A549 (cell line): Measurements from ENCODE around the gene PLD4. TPM values are rescaled to one million over a fixed set of nuclear protein-coding genes. Genes with fewer than 3 reads are reported as not detected.

Experiments
- ATAC-seq, 2 experiments: fragments of 200-7000 bp in 1 of 2; fragments of >200 bp in 1 of 2; cut with Nextera tagmentation in 1 of 2; cut with Tn5 transposase in 1 of 2; 3 replicates each; pipeline versions ENCODE4 v1.8.0 to v1.9.1; 2018 to 2020; ENCODE audit warnings: mild to moderate bottlenecking in 1 of 2, moderate library complexity in 1 of 2
- CTCF ChIA-PET: fragments of 300-600 bp; sonication (Branson Sonifier 250); formaldehyde crosslinking; extraction: SDS; loops from one replicate; lab custom pipeline; 2021; ENCODE audit warnings: antibody characterized with exemption, inconsistent platforms; lab: Yijun Ruan, JAX
- POLR2A ChIA-PET: fragments of 350-600 bp; formaldehyde crosslinking; extraction: SDS; loops from one replicate; lab custom pipeline; 2021; ENCODE audit warnings: antibody characterized with exemption, inconsistent platforms; lab: Yijun Ruan, JAX
- DNase-seq, 2 experiments: peaks; one replicate each; pipeline versions ENCODE4 v3.0.0 to v3.0.0-alpha.2; 2011 to 2016; ENCODE audit warnings: low read depth in 1 of 2, low spot score in 1 of 2
- FAIRE-seq: peaks from 2 replicates; lab custom pipeline; 2011; peaks lifted over from hg19 to GRCh38; lab: Jason Lieb, UNC
- H3K27ac ChIP-seq, 2 experiments: fragments of >200 bp; sonication (Bioruptor Twin); formaldehyde crosslinking; 3 replicates each; pipeline ENCODE4 v1.5.1; 2016 to 2017
- H3K4me1 ChIP-seq: fragments of >200 bp; sonication (Bioruptor Twin); formaldehyde crosslinking; 3 replicates; pipeline ENCODE4 v1.6.1; 2016
- H3K4me2 ChIP-seq: fragments of >200 bp; sonication (Bioruptor Twin); formaldehyde crosslinking; 3 replicates; pipeline ENCODE4 v1.6.1; 2016
- H3K4me3 ChIP-seq: fragments of >200 bp; sonication (Bioruptor Twin); formaldehyde crosslinking; 3 replicates; pipeline ENCODE4 v1.5.1; 2016
- H3K9me3 ChIP-seq: fragments of >200 bp; sonication (Bioruptor Twin); formaldehyde crosslinking; 3 replicates; pipeline ENCODE4 v1.6.1; 2016
- ATOH8 ChIP-seq: fragments of 250-450 bp; sonication (Bioruptor Pico); IDR thresholded peaks from 2 replicates; pipeline ENCODE4 v1.5.0; 2020; ENCODE audit warnings: low read depth, mild to moderate bottlenecking, moderate library complexity
- CBX8 ChIP-seq: fragments of 200-600 bp; sonication (generic); IDR thresholded peaks from 2 replicates; pipeline ENCODE4 v1.6.1; 2016
- CEBPB ChIP-seq, 2 experiments: fragments of >200 bp in 1 of 2; sonication (Bioruptor Twin) in 1 of 2; formaldehyde crosslinking in 1 of 2; IDR thresholded peaks; 2 replicates each; pipeline ENCODE4 v1.6.1; 2012 to 2016
- E2F6 ChIP-seq: IDR thresholded peaks from 2 replicates; pipeline ENCODE4 v1.6.1; 2012; ENCODE audit warnings: low read depth, borderline replicate concordance
- EP300 ChIP-seq, 2 experiments: fragments of >200 bp; sonication (Bioruptor Twin); formaldehyde crosslinking; IDR thresholded peaks; 2 replicates in 1 of 2; 3 replicates in 1 of 2; pipeline ENCODE4 v1.6.1; 2016 to 2017
- ESRRA ChIP-seq: fragments of 150-350 bp; IDR thresholded peaks from 2 replicates; pipeline ENCODE4 v1.6.1; 2014; ENCODE audit warnings: mild to moderate bottlenecking, low read length, borderline replicate concordance
- GATA3 ChIP-seq: IDR thresholded peaks from 2 replicates; pipeline ENCODE4 v1.6.1; 2012; ENCODE audit warnings: borderline replicate concordance
- HEYL ChIP-seq: fragments of 250-450 bp; sonication (Bioruptor Pico); IDR thresholded peaks from 2 replicates; pipeline ENCODE4 v1.8.0; 2021; ENCODE audit warnings: mild to moderate bottlenecking, moderate library complexity
- HMGXB4 ChIP-seq: fragments of 250-450 bp; sonication (Bioruptor Pico); IDR thresholded peaks from 2 replicates; pipeline ENCODE4 v1.5.0; 2021; ENCODE audit warnings: mild to moderate bottlenecking, moderate library complexity, borderline replicate concordance
- HOXA7 ChIP-seq: fragments of 250-450 bp; sonication (Bioruptor Pico); IDR thresholded peaks from 2 replicates; pipeline ENCODE4 v1.5.0; 2020; ENCODE audit warnings: mild to moderate bottlenecking, moderate library complexity
- HOXB5 ChIP-seq: fragments of 250-450 bp; sonication (Bioruptor Pico); IDR thresholded peaks from 2 replicates; pipeline ENCODE4 v1.5.0; 2020; ENCODE audit warnings: mild to moderate bottlenecking, moderate library complexity
- KDM1A ChIP-seq: fragments of 200-600 bp; sonication (generic); IDR thresholded peaks from 2 replicates; pipeline ENCODE4 v1.6.1; 2016; ENCODE audit warnings: low read depth, mild to moderate bottlenecking
- MAX ChIP-seq: IDR thresholded peaks from 2 replicates; pipeline ENCODE4 v1.6.1; 2012
- MAZ ChIP-seq: fragments of 150-350 bp; IDR thresholded peaks from 2 replicates; pipeline ENCODE4 v1.6.1; 2014; ENCODE audit warnings: antibody characterized with exemption, low read depth, low read length, borderline replicate concordance
- PBX3 ChIP-seq: IDR thresholded peaks from 2 replicates; pipeline ENCODE4 v1.6.1; 2012
- POLR2AphosphoS2 ChIP-seq: conservative IDR thresholded peaks from 2 replicates; pipeline ENCODE4 v1.6.1; 2012; ENCODE audit warnings: low read length, improper control_type of control experiment, inconsistent platforms
- RNF2 ChIP-seq: fragments of 200-600 bp; sonication (generic); IDR thresholded peaks from 2 replicates; pipeline ENCODE4 v1.6.1; 2016; ENCODE audit warnings: low read depth, mild to moderate bottlenecking, antibody characterized with exemption, moderate library complexity, borderline replicate concordance
- SREBF2 ChIP-seq: fragments of 450-650 bp; IDR thresholded peaks from 2 replicates; pipeline ENCODE4 v1.6.1; 2014; ENCODE audit warnings: mild to moderate bottlenecking, moderate library complexity
- TFCP2L1 ChIP-seq: fragments of 250-450 bp; sonication (Bioruptor Pico); IDR thresholded peaks from 2 replicates; pipeline ENCODE4 v1.5.0; 2021; ENCODE audit warnings: mild to moderate bottlenecking
- USF2 ChIP-seq: fragments of 450-650 bp; IDR thresholded peaks from 2 replicates; pipeline ENCODE4 v1.6.1; 2014; ENCODE audit warnings: antibody characterized with exemption
- ZSCAN20 ChIP-seq: fragments of 250-450 bp; sonication (Bioruptor Pico); IDR thresholded peaks from 2 replicates; pipeline ENCODE4 v1.8.0; 2022; ENCODE audit warnings: mild to moderate bottlenecking, moderate library complexity
- WGBS: methylation state at CpG from one replicate; pipeline ENCODE4 v1.1.6; 2017; ENCODE audit errors: missing lambda C conversion rate; 5-methylcytosine and 5-hydroxymethylcytosine counted together
- polyA minus RNA-seq: library from RNA; depleted of rRNA, polyadenylated mRNA; stranded (reverse); fragments of >200 nt; gene quantifications from 2 replicates; pipeline ENCODE4 v1.2.3, GENCODE V29; 2011; rRNA and poly(A)+ RNA removed
- polyA plus RNA-seq, 4 experiments: library from polyadenylated mRNA; depleted of rRNA in 3 of 4; stranded (reverse); fragments of >200 nt; fragmentation: RNase III in 1 of 4; extraction: RNeasy Plus Mini Kit Qiagen cat#74134 plus additional on column Dnase treatment in 1 of 4; gene quantifications; 2 replicates in 3 of 4; 3 replicates in 1 of 4; pipeline ENCODE4 v1.2.3, GENCODE V29; 2011 to 2017

PLD4 gene
- polyA plus RNA-seq (2011; rRNA removed) (0.01 TPM in 2 replicates), polyA plus RNA-seq (2017; fragmentation: RNase III; extraction: RNeasy Plus Mini Kit Qiagen cat#74134 plus additional on column Dnase treatment) (0.01 TPM in 2 of 3 replicates, not detected in the other), polyA minus RNA-seq (0.17 TPM in 1 of 2 replicates, not detected in the other)
- 0.03 TPM in 1 of 2 replicates, not detected in the other for polyA plus RNA-seq (2012; cell fraction: cytosol; rRNA removed)
- polyA plus RNA-seq (2012; cell fraction: nucleus; rRNA removed): 0.06 and 0.11 TPM in 2 replicates

- Histone ChIP-seq H3K4me3 (no peak within 1 kb of the TSS), H3K9me3 (peaks cover 8% of the 10 kb centered on the region), H3K4me1 (no peaks in the 10 kb centered on the region), H3K27ac (no peak within 1 kb of the TSS), H3K4me2 (no peak within 1 kb of the TSS)
- WGBS: 75% methylated on average over 14 of the region's 14 CpGs
- DNase-seq: no peak
- ATAC-seq: no peak
- FAIRE-seq: no peak
- ChIA-PET CTCF (interaction anchor here (1.3 to 2.5 kb wide), 7 partner anchors 9 to 121 kb away, joined by 3 to 10 read pairs (median 4); no protein-coding TSS in a partner anchor), POLR2A (no interaction called here)
- no peak for TF ChIP-seq HEYL (CRISPR knock-in tag)
- TF ChIP-seq ESRRA: no peak
Measured at GRCh38 chr14:104924421-104925213, at the start of gene PLD4. Gene PLD4, plus strand, starts transcription at chr14:104924879. Its CDS starts 2,262 bp downstream, at chr14:104927141.

- no peaks in the 10 kb centered on the region for H3K9me3 ChIP-seq
- FAIRE-seq: no peak
- H3K27ac ChIP-seq: no peak overlapping the region
- TF ChIP-seq MAZ (no peak), TFCP2L1 (no peak), RNF2 (no peak), CEBPB (IDR thresholded peaks at IDR 0.05) (no peak), POLR2AphosphoS2 (no peak), GATA3 (no peak), E2F6 (no peak), MAX (no peak), HMGXB4 (CRISPR knock-in tag) (no peak), PBX3 (no peak), CBX8 (no peak), SREBF2 (no peak), HOXA7 (CRISPR knock-in tag) (no peak), ZSCAN20 (CRISPR knock-in tag) (no peak), HEYL (CRISPR knock-in tag) (no peak), ATOH8 (CRISPR knock-in tag) (no peak), KDM1A (no peak), HOXB5 (CRISPR knock-in tag) (no peak), EP300 (IDR thresholded peaks at IDR 0.05) (no peak), USF2 (no peak)
- TF ChIP-seq, all 56 proteins: peak for 0
- H3K4me1 ChIP-seq: no peaks in the 10 kb centered on the region
- ChIA-PET POLR2A (no interaction called here), CTCF (no interaction called here)
- H3K4me3 ChIP-seq: no peak overlapping the region
- no peak for ATAC-seq
- no peak for DNase-seq
- WGBS: 95% methylated on average over 13 of the region's 13 CpGs
- H3K4me2 ChIP-seq: no peak overlapping the region
Measured at GRCh38 chr14:104875412-104875751, 49.3 kb upstream of the PLD4 start.
